HepG2 (cell line): ENCODE measurements around the gene STX2. TPM values are rescaled to one million over a fixed set of nuclear protein-coding genes. Genes with fewer than 3 reads are reported as not detected.

Experiments used
- ATAC-seq: fragments of 200-7000 bp; cut with Tn5 transposase; 3 replicates; pipeline ENCODE4 v1.9.1; 2020; ENCODE audit warnings: mild to moderate bottlenecking, moderate library complexity
- BruUV-seq: library from RNA; stranded (reverse); fragments of 400-500 nt; replicated peaks from 2 replicates; lab custom pipeline; 2021; lab: Mats Ljungman, UMichigan
- CTCF ChIA-PET: fragments of 300-600 bp; formaldehyde crosslinking; extraction: SDS; loops from one replicate; lab custom pipeline; 2021; ENCODE audit warnings: low total read pairs, inconsistent platforms, low intra/inter-chr PET ratio; lab: Yijun Ruan, JAX
- POLR2A ChIA-PET: fragments of 350-600 bp; sonication (Branson Sonifier 250); formaldehyde crosslinking; loops from one replicate; lab custom pipeline; 2020; ENCODE audit warnings: antibody characterized with exemption, inconsistent platforms; lab: Yijun Ruan, JAX
- DNase-seq: peaks from one replicate; pipeline ENCODE4 v3.0.0-alpha.2; 2015; ENCODE audit warnings: low spot score
- FAIRE-seq: peaks from 3 replicates; lab custom pipeline; 2011; peaks lifted over from hg19 to GRCh38; lab: Jason Lieb, UNC
- H2AFZ ChIP-seq: one replicate; pipeline ENCODE4 v1.6.1; 2011; ENCODE audit warnings: low read length, inconsistent platforms
- H3K27ac ChIP-seq: fragments of 300-600 bp; 3 replicates; pipeline ENCODE4 v1.8.0; 2011; ENCODE audit warnings: mixed run types, mild to moderate bottlenecking, mixed read lengths, low read length, inconsistent platforms; ENCODE audit not compliant: insufficient read depth; ENCODE audit errors: extremely low read length
- H3K27me3 ChIP-seq, 2 experiments: fragments of 200-600 bp in 1 of 2; 2 replicates in 1 of 2; 3 replicates in 1 of 2; pipeline versions ENCODE4 v1.6.0 to v1.8.0; 2011; ENCODE audit warnings: low read length in 2 of 2, mild to moderate bottlenecking in 2 of 2, moderate library complexity in 2 of 2, inconsistent platforms in 1 of 2; ENCODE audit not compliant: insufficient read depth in 2 of 2, control insufficient read depth in 1 of 2
- H3K36me3 ChIP-seq, 2 experiments: fragments of 200-600 bp in 1 of 2; replicated peaks in 1 of 2; 2 replicates in 1 of 2; 3 replicates in 1 of 2; pipeline versions ENCODE4 v1.5.1 to v1.8.0; 2011; ENCODE audit warnings: low read length in 2 of 2, inconsistent platforms in 1 of 2; ENCODE audit not compliant: insufficient read depth in 2 of 2, control insufficient read depth in 1 of 2
- H3K4me1 ChIP-seq: 2 replicates; pipeline ENCODE4 v1.5.1; 2012; ENCODE audit warnings: low read length, inconsistent platforms; ENCODE audit not compliant: insufficient read depth
- H3K4me2 ChIP-seq: 2 replicates; pipeline ENCODE4 v1.6.0; 2011; ENCODE audit warnings: low read depth, low read length, inconsistent platforms
- H3K4me3 ChIP-seq, 3 experiments: fragments of 200-600 bp in 1 of 3; sonication (generic), shearing (Covaris generic) in 1 of 3; replicated peaks in 1 of 3; 2 replicates each; pipeline ENCODE4 v1.5.1; 2011 to 2016; ENCODE audit warnings: low read length in 3 of 3, inconsistent platforms in 2 of 3, low read depth in 2 of 3, mild to moderate bottlenecking in 2 of 3, control low read depth in 1 of 3, mixed read lengths in 1 of 3; ENCODE audit not compliant: insufficient read depth in 1 of 3
- H3K79me2 ChIP-seq: one replicate; pipeline ENCODE4 v1.6.1; 2011; ENCODE audit warnings: low read length, inconsistent platforms; ENCODE audit not compliant: insufficient read depth
- H3K9ac ChIP-seq: 2 replicates; pipeline ENCODE4 v1.6.0; 2011; ENCODE audit warnings: mild to moderate bottlenecking, low read depth, low read length, inconsistent platforms; ENCODE audit not compliant: insufficient read depth
- H3K9me3 ChIP-seq: 2 replicates; pipeline ENCODE4 v1.5.1; 2012; ENCODE audit warnings: mild to moderate bottlenecking, low read length
- H4K20me1 ChIP-seq: 2 replicates; pipeline ENCODE4 v1.6.0; 2011; ENCODE audit warnings: inconsistent platforms, mild to moderate bottlenecking, low read length, moderate library complexity; ENCODE audit not compliant: insufficient read depth
- ARID4A ChIP-seq: sonication (generic); formaldehyde crosslinking; IDR thresholded peaks from 2 replicates; pipeline ENCODE4 v1.5.0; 2020; ENCODE audit warnings: mild to moderate bottlenecking, missing genetic modification reagents, borderline replicate concordance
- CBX2 ChIP-seq, 2 experiments: fragments of 200-600 bp in 1 of 2; sonication (generic); formaldehyde crosslinking in 1 of 2; IDR thresholded peaks; 2 replicates each; pipeline versions ENCODE4 v1.7.0 to v1.8.1; 2018 to 2022; ENCODE audit warnings: low read depth in 2 of 2, low read length in 1 of 2, mild to moderate bottlenecking in 1 of 2, missing genetic modification reagents in 1 of 2
- FOXK2 ChIP-seq: fragments of 450-650 bp; IDR thresholded peaks from 2 replicates; pipeline ENCODE4 v1.6.1; 2016
- GATAD2A ChIP-seq: IDR thresholded peaks from 2 replicates; pipeline ENCODE4 v1.6.1; 2016
- MAF1 ChIP-seq: sonication (generic); formaldehyde crosslinking; IDR thresholded peaks from 2 replicates; pipeline ENCODE4 v1.5.0; 2020; ENCODE audit warnings: missing genetic modification reagents, borderline replicate concordance
- RBAK ChIP-seq: sonication (generic); formaldehyde crosslinking; IDR thresholded peaks from 2 replicates; pipeline ENCODE4 v1.5.1; 2020; ENCODE audit warnings: mild to moderate bottlenecking, missing genetic modification reagents
- RBM39 ChIP-seq: fragments of 200-400 bp; formaldehyde crosslinking; IDR thresholded peaks from one replicate; pipeline ENCODE4 v1.6.1; 2018; ENCODE audit warnings: antibody characterized with exemption, mild to moderate bottlenecking, low read depth, low read length; ENCODE audit not compliant: poor library complexity, severe bottlenecking
- TARDBP ChIP-seq: sonication (generic); formaldehyde crosslinking; IDR thresholded peaks from 2 replicates; pipeline ENCODE4 v1.8.0; 2022; ENCODE audit warnings: mild to moderate bottlenecking, missing genetic modification reagents
- ZFP36 ChIP-seq: fragments of 150-350 bp; IDR thresholded peaks from 2 replicates; pipeline ENCODE4 v1.6.1; 2018; ENCODE audit warnings: borderline replicate concordance, low read length, low read depth; ENCODE audit not compliant: partially characterized antibody
- ZNF232 ChIP-seq: sonication (generic); formaldehyde crosslinking; IDR thresholded peaks from 2 replicates; pipeline ENCODE4 v1.4.0; 2020; ENCODE audit warnings: missing genetic modification reagents, borderline replicate concordance
- ZNF280B ChIP-seq: sonication (generic); formaldehyde crosslinking; IDR thresholded peaks from 2 replicates; pipeline ENCODE4 v1.5.0; 2020; ENCODE audit warnings: missing genetic modification reagents, mild to moderate bottlenecking, borderline replicate concordance
- ZNF562 ChIP-seq: sonication (generic); formaldehyde crosslinking; IDR thresholded peaks from 2 replicates; pipeline ENCODE4 v1.8.0; 2022; ENCODE audit warnings: missing genetic modification reagents, borderline replicate concordance
- ZNF761 ChIP-seq: sonication (generic); formaldehyde crosslinking; conservative IDR thresholded peaks from 2 replicates; pipeline ENCODE4 v1.4.0; 2020; ENCODE audit warnings: mild to moderate bottlenecking, missing genetic modification reagents
- WGBS: methylation state at CpG from one replicate; pipeline ENCODE4 v1.1.6; 2017; ENCODE audit warnings: low lambda C conversion rate; 5-methylcytosine and 5-hydroxymethylcytosine counted together
- in situ Hi-C: cut with HindIII; loops from 2 replicates; pipeline ENCODE4 v1.10.0; 2017; ENCODE audit warnings: low pct_unique_long_range_greater_than_20kb; ENCODE audit not compliant: extremely low pct_ligation_motif_present
- intact Hi-C: fragments of 100-400 bp; cut with micrococcal nuclease; formaldehyde crosslinking; loops from one replicate; pipeline ENCODE4 v1.10.0; 2022; ENCODE audit not compliant: unreplicated experiment
- polyA plus RNA-seq, 8 experiments: library from polyadenylated mRNA; depleted of rRNA in 3 of 8; stranded (reverse) in 7 of 8; unstranded in 1 of 8; fragments of >200 nt; fragmentation: Illumina TruSeq in 4 of 8; extraction: Trizol in 4 of 8; gene quantifications; 2 replicates each; pipeline versions ENCODE4 v1.2.1 to v1.2.3, GENCODE V29; 2011 to 2016; ENCODE audit warnings: low read depth in 4 of 8, missing spikeins in 1 of 8, mixed read lengths in 1 of 8; ENCODE audit not compliant: insufficient read depth in 1 of 8
- total RNA-seq, 5 experiments: library from RNA; depleted of rRNA; stranded (reverse); fragments of >200 nt; fragmentation: Illumina TruSeq; extraction: Trizol; gene quantifications; 2 replicates each; pipeline ENCODE4 v1.2.3, GENCODE V29; 2016; ENCODE audit warnings: low read depth in 1 of 5
- TF ChIP-seq, protein P1 (sequence below): sonication (generic); formaldehyde crosslinking; IDR thresholded peaks from 2 replicates; pipeline ENCODE4 v1.8.1; 2023; ENCODE audit warnings: mild to moderate bottlenecking, missing genetic modification reagents
- TF ChIP-seq, protein P2 (sequence below): IDR thresholded peaks from 2 replicates; pipeline ENCODE4 v1.6.1; 2012; ENCODE audit warnings: inconsistent platforms

STX2 gene
- total and polyA plus RNA-seq, 2 of the 13 experiments (the other 11 are each of a cell fraction or from before 2014, with no cell fraction given) = 13.4 to 25.1 TPM

GRCh38 chr12:130793554-130793849, 45.5 kb downstream of the STX2 start (continued):
- no peak for TF ChIP-seq ARID4A (CRISPR knock-in tag)
- TF ChIP-seq, all 625 proteins: peak for 0

DNA sequence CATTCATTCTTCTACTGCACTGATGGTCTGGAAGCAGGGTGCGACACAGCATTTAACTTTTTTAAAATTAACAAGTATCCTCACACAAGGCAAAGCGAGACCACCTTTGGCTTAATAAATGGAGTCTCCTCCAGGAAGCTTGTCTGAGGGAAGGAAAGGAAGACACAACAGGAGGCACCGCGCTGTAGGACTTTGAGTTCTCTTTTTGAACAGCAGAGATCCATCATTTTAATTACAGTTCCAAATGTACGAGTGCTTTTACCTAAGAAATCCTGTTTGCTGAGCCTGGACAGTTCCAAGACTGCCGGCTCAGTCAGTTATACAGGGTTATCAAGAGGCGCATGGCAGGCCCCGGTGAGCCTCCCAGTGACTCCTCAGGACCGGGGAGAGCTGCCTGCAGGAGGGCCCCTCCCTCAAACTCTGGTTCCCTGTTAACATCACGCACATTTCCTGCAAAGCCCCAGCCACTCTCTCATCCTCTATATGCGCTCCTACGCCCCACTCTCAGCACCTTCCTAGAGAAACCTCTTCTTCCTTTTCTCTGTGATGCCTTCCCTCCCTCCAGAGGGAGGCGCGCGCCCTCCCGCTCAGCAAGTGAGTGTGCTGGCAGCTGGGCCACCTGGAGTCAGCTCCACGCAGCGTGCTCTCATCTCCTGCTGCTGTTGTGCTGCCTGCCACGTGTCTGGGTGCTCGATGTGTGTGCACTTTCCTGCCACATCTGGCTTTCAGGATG, 46.1 kb downstream of the STX2 start:
- ChIA-PET CTCF (no interaction called here), POLR2A (no interaction called here)
- Histone ChIP-seq H3K27me3 (no peaks in the 10 kb centered on the region), H3K4me2 (no peak overlapping the region), H3K4me3 (no peak overlapping the region), H3K79me2 (no peaks in the 10 kb centered on the region), H4K20me1 (no peaks in the 10 kb centered on the region), H3K9ac (no peak overlapping the region), H3K27ac (no peak overlapping the region), H3K9me3 (no peaks in the 10 kb centered on the region), H3K36me3 (peaks cover 13 to 47% of the 10 kb centered on the region in 2 experiments; a peak in 4 of 5 replicates), H3K4me1 (no peaks in the 10 kb centered on the region), H2AFZ (no peak overlapping the region)
- DNase-seq (no peak), FAIRE-seq (no peak), ATAC-seq (no peak)
- WGBS = 98% methylated on average over 20 of the region's 20 CpGs
- intact Hi-C loops = no loop called here
- no TSS peak for BruUV-seq
- in situ Hi-C loops = no loop called here
- TF ChIP-seq ZNF761 (CRISPR knock-in tag) (no peak), MAF1 (no peak), GATAD2A (CRISPR knock-in tag) (no peak), RBAK (CRISPR knock-in tag) (no peak), ZFP36 (no peak), CBX2 (IDR thresholded peaks at IDR 0.05; ENCODE audit: low read depth, low read length) (no peak), CBX2 (CRISPR knock-in tag; IDR thresholded peaks at IDR 0.05; ENCODE audit: low read depth) (no peak), TARDBP (CRISPR knock-in tag) (no peak), RBM39 (no peak), ZNF280B (CRISPR knock-in tag) (no peak), FOXK2 (no peak), ZNF562 (CRISPR knock-in tag) (no peak), ZNF232 (CRISPR knock-in tag) (no peak)
- TF ChIP-seq, protein P1, sequence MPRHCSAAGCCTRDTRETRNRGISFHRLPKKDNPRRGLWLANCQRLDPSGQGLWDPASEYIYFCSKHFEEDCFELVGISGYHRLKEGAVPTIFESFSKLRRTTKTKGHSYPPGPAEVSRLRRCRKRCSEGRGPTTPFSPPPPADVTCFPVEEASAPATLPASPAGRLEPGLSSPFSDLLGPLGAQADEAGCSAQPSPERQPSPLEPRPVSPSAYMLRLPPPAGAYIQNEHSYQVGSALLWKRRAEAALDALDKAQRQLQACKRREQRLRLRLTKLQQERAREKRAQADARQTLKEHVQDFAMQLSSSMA (CRISPR knock-in tag) = no peak
- TF ChIP-seq, protein P2, sequence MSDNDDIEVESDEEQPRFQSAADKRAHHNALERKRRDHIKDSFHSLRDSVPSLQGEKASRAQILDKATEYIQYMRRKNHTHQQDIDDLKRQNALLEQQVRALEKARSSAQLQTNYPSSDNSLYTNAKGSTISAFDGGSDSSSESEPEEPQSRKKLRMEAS = no peak
